Keratinocyte (primary cell): ENCODE results near the gene TTI1. TPM values are rescaled to one million over a fixed set of nuclear protein-coding genes. Genes with fewer than 3 reads are reported as not detected.

Experiments
- DNase-seq: peaks from one replicate; pipeline ENCODE4 v3.0.0-alpha.2; 2011; ENCODE audit warnings: low read depth, missing footprints, low spot score
- FAIRE-seq: peaks from 2 replicates; lab custom pipeline; 2011; peaks lifted over from hg19 to GRCh38; lab: Jason Lieb, UNC
- H2AFZ ChIP-seq: 2 replicates; pipeline ENCODE4 v1.6.0; 2012; ENCODE audit warnings: low read length, control low read depth, inconsistent platforms; ENCODE audit not compliant: control insufficient read depth
- H3K27ac ChIP-seq: 2 replicates; pipeline ENCODE4 v1.5.1; 2011; ENCODE audit warnings: low read length; ENCODE audit not compliant: control insufficient read depth, insufficient read depth
- H3K27me3 ChIP-seq: 3 replicates; pipeline ENCODE4 v1.6.0; 2011; ENCODE audit warnings: low read length; ENCODE audit not compliant: control insufficient read depth, insufficient read depth; ENCODE audit errors: extremely low read depth
- H3K36me3 ChIP-seq, 2 experiments: 2 replicates in 1 of 2; 3 replicates in 1 of 2; pipeline ENCODE4 v1.5.1; 2011; ENCODE audit warnings: low read length in 2 of 2, mild to moderate bottlenecking in 1 of 2; ENCODE audit not compliant: control insufficient read depth in 2 of 2, insufficient read depth in 2 of 2; ENCODE audit errors: extremely low read depth in 1 of 2
- H3K4me1 ChIP-seq: 3 replicates; pipeline ENCODE4 v1.5.1; 2011; ENCODE audit warnings: low read length; ENCODE audit not compliant: control insufficient read depth, insufficient read depth; ENCODE audit errors: extremely low read depth
- H3K4me2 ChIP-seq: 3 replicates; pipeline ENCODE4 v1.6.0; 2011; ENCODE audit warnings: low read depth, low read length; ENCODE audit not compliant: control insufficient read depth, insufficient read depth; ENCODE audit errors: extremely low read depth
- H3K4me3 ChIP-seq, 3 experiments: fragments of 200-600 bp in 1 of 3; sonication (generic) in 1 of 3; 2 replicates in 2 of 3; 3 replicates in 1 of 3; pipeline ENCODE4 v1.5.1; 2011 to 2016; ENCODE audit warnings: low read length in 3 of 3, mild to moderate bottlenecking in 3 of 3, control low read depth in 2 of 3, inconsistent platforms in 1 of 3, low read depth in 1 of 3, mixed read lengths in 1 of 3, mixed run types in 1 of 3, moderate library complexity in 1 of 3; ENCODE audit not compliant: control insufficient read depth in 2 of 3, insufficient read depth in 2 of 3; ENCODE audit errors: extremely low read depth in 1 of 3
- H3K79me2 ChIP-seq: 2 replicates; pipeline ENCODE4 v1.6.0; 2012; ENCODE audit warnings: low read length; ENCODE audit not compliant: control insufficient read depth, insufficient read depth
- H3K9ac ChIP-seq: 3 replicates; pipeline ENCODE4 v1.6.0; 2011; ENCODE audit warnings: low read length; ENCODE audit not compliant: control insufficient read depth, insufficient read depth; ENCODE audit errors: extremely low read depth
- H3K9me1 ChIP-seq: 3 replicates; pipeline ENCODE4 v1.6.0; 2011; ENCODE audit warnings: low read length; ENCODE audit not compliant: control insufficient read depth, insufficient read depth; ENCODE audit errors: extremely low read depth
- H3K9me3 ChIP-seq: 2 replicates; pipeline ENCODE4 v1.5.1; 2012; ENCODE audit warnings: low read depth, low read length; ENCODE audit not compliant: control insufficient read depth
- H4K20me1 ChIP-seq: 3 replicates; pipeline ENCODE4 v1.6.0; 2011; ENCODE audit warnings: low read length; ENCODE audit not compliant: control insufficient read depth, insufficient read depth; ENCODE audit errors: extremely low read depth
- CTCF ChIP-seq, 3 experiments: IDR thresholded peaks in 1 of 3; conservative IDR thresholded peaks in 1 of 3; optimal IDR thresholded peaks in 1 of 3; 2 replicates in 2 of 3; 3 replicates in 1 of 3; pipeline versions ENCODE3 to v1.5.1; 2011; ENCODE audit warnings: low read length in 3 of 3, mild to moderate bottlenecking in 3 of 3, moderate library complexity in 2 of 3, control low read depth in 1 of 3, inconsistent platforms in 1 of 3; ENCODE audit not compliant: insufficient read depth in 2 of 3; ENCODE audit errors: extremely low read depth in 1 of 3
- EZH2 ChIP-seq: IDR thresholded peaks from one replicate; pipeline ENCODE4 v1.6.1; 2012; ENCODE audit warnings: inconsistent platforms, mild to moderate bottlenecking, low read length, moderate library complexity
- dilution Hi-C: fragments of 300-500 bp; cut with MboI; formaldehyde crosslinking; loops from one replicate; pipeline ENCODE4 v1.7.0; 2020; ENCODE audit warnings: low sequenced_read_pairs; ENCODE audit not compliant: extremely low pct_ligation_motif_present
- polyA plus RNA-seq, 5 experiments: library from polyadenylated mRNA; depleted of rRNA in 3 of 5; stranded (reverse) in 3 of 5; stranded (forward) in 1 of 5; unstranded in 1 of 5; fragments of >200 nt; gene quantifications; 1 replicate in 1 of 5; 2 replicates in 3 of 5; 3 replicates in 1 of 5; pipeline versions ENCODE4 v1.2.1 to v1.2.3, GENCODE V29; 2011 to 2012; ENCODE audit warnings: missing spikeins in 2 of 5, low read depth in 1 of 5, low replicate concordance in 1 of 5

Gene TTI1
- polyA plus RNA-seq, 1 donor (not counting 4 experiments of a cell fraction or from before 2014, with no cell fraction given): 13.5 TPM

GRCh38 chr20:38005903-38006302, 27.4 kb downstream of the TTI1 start:
- DNase-seq: no peak
- dilution Hi-C loops: no loop called here
- no peaks in the 10 kb centered on the region for H4K20me1 ChIP-seq
- H3K27me3 ChIP-seq: no peaks in the 10 kb centered on the region
- peaks cover 7% of the 10 kb centered on the region for H3K4me1 ChIP-seq
- no peak overlapping the region for H3K4me2 ChIP-seq
- H3K36me3 ChIP-seq: peaks cover 3 to 6% of the 10 kb centered on the region in 2 experiments
- H3K9me1 ChIP-seq: no peaks in the 10 kb centered on the region
- no peak overlapping the region for H3K4me3 ChIP-seq
- H2AFZ ChIP-seq: no peak overlapping the region
- no peaks in the 10 kb centered on the region for H3K9me3 ChIP-seq
- H3K79me2 ChIP-seq: peaks cover 3% of the 10 kb centered on the region
- no peak overlapping the region for H3K27ac ChIP-seq
- TF ChIP-seq EZH2 (no peak), CTCF (optimal IDR thresholded peaks at IDR 0.05 in 1 of 3, IDR thresholded peaks at IDR 0.05 in 1 of 3, conservative IDR thresholded peaks at IDR 0.05 in 1 of 3; ENCODE audit: extremely low read depth in 1 of 3, insufficient read depth in 2 of 3, low read length in 3 of 3) (no peak)
- FAIRE-seq: no peak
- no peak overlapping the region for H3K9ac ChIP-seq

- Histone ChIP-seq H3K4me2 (no peak overlapping the region), H3K4me3 (no peak overlapping the region), H3K27me3 (no peaks in the 10 kb centered on the region), H3K9ac (no peak overlapping the region), H3K79me2 (no peaks in the 10 kb centered on the region), H3K36me3 (peaks cover 5 to 14% of the 10 kb centered on the region in 2 experiments), H4K20me1 (no peaks in the 10 kb centered on the region), H3K4me1 (peaks cover 7% of the 10 kb centered on the region), H3K9me1 (no peaks in the 10 kb centered on the region), H2AFZ (no peak overlapping the region), H3K9me3 (no peaks in the 10 kb centered on the region), H3K27ac (no peak overlapping the region)
- TF ChIP-seq CTCF (optimal IDR thresholded peaks at IDR 0.05 in 1 of 3, IDR thresholded peaks at IDR 0.05 in 1 of 3, conservative IDR thresholded peaks at IDR 0.05 in 1 of 3; ENCODE audit: extremely low read depth in 1 of 3, insufficient read depth in 2 of 3, low read length in 3 of 3): no peak
- TF ChIP-seq EZH2: no peak
- FAIRE-seq (no peak), DNase-seq (no peak)
- dilution Hi-C loops: no loop called here
These were observed 28.8 kb downstream of the TTI1 start for GRCh38 chr20:38004416-38004815.
